ENCODE measurements around the gene RTTN. TPM values are rescaled to one million over a fixed set of nuclear protein-coding genes. Genes with fewer than 3 reads are reported as not detected.

RTTN gene
- total and polyA plus RNA-seq, 9 of the 15 experiments (the other 6 are each of a cell fraction or from before 2014, with no cell fraction given), result 3.1 to 18.3 (median 10.6) TPM

- TF ChIP-seq FOXJ3 (CRISPR knock-in tag; IDR thresholded peaks at IDR 0.05) (no peak), PKNOX1 (IDR thresholded peaks at IDR 0.05) (peak; percentile 75), RBM15 (IDR thresholded peaks at IDR 0.05; ENCODE audit: insufficient read depth, low read length) (no peak), CHCHD3 (CRISPR knock-in tag; IDR thresholded peaks at IDR 0.05) (no peak), JUND (IDR thresholded peaks at IDR 0.05; ENCODE audit: borderline replicate concordance, low read depth, low read length) (peak; percentile 61; the same call in 1 of the 2 replicates), JUND (tag; IDR thresholded peaks at IDR 0.05; ENCODE audit: borderline replicate concordance, low read depth, low read length) (peak; percentile 26; the same call in 1 of the 3 replicates), ZBTB33 (CRISPR knock-in tag; IDR thresholded peaks at IDR 0.05) (no peak), USF1 (CRISPR knock-in tag; IDR thresholded peaks at IDR 0.05) (no peak), MTA1 (IDR thresholded peaks at IDR 0.05; ENCODE audit: borderline replicate concordance) (peak; percentile 41; the same call in 1 of the 2 replicates), SMARCA4 (IDR thresholded peaks at IDR 0.05) (peak; percentile 96), MECOM (CRISPR knock-in tag; IDR thresholded peaks at IDR 0.05) (peak; percentile 73; the same call in 1 of the 2 replicates), FOXA3 (CRISPR knock-in tag; conservative IDR thresholded peaks at IDR 0.05 in 1 of 2, IDR thresholded peaks at IDR 0.05 in 1 of 2) (peak; percentile 17 to 54; a peak in 1 of 4 replicates), BHLHE40 (IDR thresholded peaks at IDR 0.05; ENCODE audit: low read length) (peak; percentile 63), ZFX (CRISPR knock-in tag; IDR thresholded peaks at IDR 0.05) (no peak), SIN3A (IDR thresholded peaks at IDR 0.05; ENCODE audit: borderline replicate concordance in 2 of 2, control insufficient read depth in 1 of 2, low read depth in 2 of 2, low read length in 2 of 2) (no peak), SMARCE1 (IDR thresholded peaks at IDR 0.05) (peak; percentile 84), CBFA2T3 (IDR thresholded peaks at IDR 0.05) (peak; percentile 99), POLR2H (tag; IDR thresholded peaks at IDR 0.05; ENCODE audit: low read depth) (peak; percentile 37; the same call in 1 of the 2 replicates), PYGO2 (tag; IDR thresholded peaks at IDR 0.05) (peak; percentile 68; the same call in 1 of the 2 replicates), LEF1 (IDR thresholded peaks at IDR 0.05) (peak; percentile 63), AFF1 (IDR thresholded peaks at IDR 0.05; ENCODE audit: low read depth in 1 of 2, partially characterized antibody in 2 of 2) (peak in 1 of 2 experiments; percentile 70), C11orf30 (IDR thresholded peaks at IDR 0.05; ENCODE audit: low read depth) (no peak)
These were observed 179.9 kb downstream of the RTTN start (continued) for GRCh38 chr18:70025580-70025979.
